SK-N-SH (cell line): ENCODE data around the gene PARD3B. TPM values are rescaled to one million over a fixed set of nuclear protein-coding genes. Genes with fewer than 3 reads are reported as not detected.

Source experiments
- CTCF ChIA-PET: fragments of 300-600, 350-600 bp; formaldehyde crosslinking; extraction: SDS; loops from one replicate; lab custom pipeline; 2021; lab: Yijun Ruan, JAX
- POLR2A ChIA-PET: fragments of 350-600 bp; sonication (Branson Sonifier 250); formaldehyde crosslinking; extraction: SDS; loops from one replicate; lab custom pipeline; 2020; ENCODE audit warnings: antibody characterized with exemption, inconsistent platforms; lab: Yijun Ruan, JAX
- DNase-seq: peaks from one replicate; pipeline ENCODE4 v3.0.0; 2012
- H2AFZ ChIP-seq: fragments of 200-600 bp; sonication (generic); 2 replicates; pipeline ENCODE4 v1.8.1; 2016; ENCODE audit warnings: antibody characterized with exemption, mild to moderate bottlenecking, low read depth
- H3F3A ChIP-seq: fragments of 200-600 bp; sonication (generic); replicated peaks from 2 replicates; pipeline ENCODE3; 2016; ENCODE audit warnings: antibody characterized with exemption, mild to moderate bottlenecking; ENCODE audit not compliant: insufficient read depth
- H3K27ac ChIP-seq, 2 experiments: fragments of 200-500 bp in 1 of 2; fragments of 200-600 bp in 1 of 2; sonication (Bioruptor generic) in 1 of 2; sonication (generic), shearing (Covaris generic) in 1 of 2; 2 replicates each; pipeline versions ENCODE4 v1.5.1 to v1.6.1; 2014 to 2016; ENCODE audit warnings: low read depth in 2 of 2, inconsistent platforms in 1 of 2, low read length in 1 of 2, mild to moderate bottlenecking in 1 of 2, mixed read lengths in 1 of 2
- H3K27me3 ChIP-seq: fragments of 200-600 bp; sonication (generic), shearing (Covaris generic); 2 replicates; pipeline ENCODE4 v1.6.1; 2016; ENCODE audit warnings: mixed run types; ENCODE audit not compliant: insufficient read depth
- H3K36me3 ChIP-seq, 2 experiments: fragments of 200-500 bp in 1 of 2; fragments of 200-600 bp in 1 of 2; sonication (Bioruptor generic) in 1 of 2; sonication (generic) in 1 of 2; replicated peaks in 1 of 2; 2 replicates each; pipeline versions ENCODE3 to v1.5.1; 2014 to 2016; ENCODE audit warnings: low read length in 1 of 2, mild to moderate bottlenecking in 1 of 2; ENCODE audit not compliant: insufficient read depth in 2 of 2, control insufficient read depth in 1 of 2
- H3K4me1 ChIP-seq, 2 experiments: fragments of 200-500 bp in 1 of 2; fragments of 200-600 bp in 1 of 2; sonication (Bioruptor generic) in 1 of 2; sonication (generic), shearing (Covaris generic) in 1 of 2; 2 replicates each; pipeline versions ENCODE4 v1.5.1 to v1.6.1; 2014 to 2016; ENCODE audit warnings: low read depth in 1 of 2, low read length in 1 of 2, mixed run types in 1 of 2; ENCODE audit not compliant: insufficient read depth in 2 of 2, control insufficient read depth in 1 of 2
- H3K4me2 ChIP-seq: fragments of 200-600 bp; sonication (generic), shearing (Covaris generic); 2 replicates; pipeline ENCODE4 v1.6.1; 2017; ENCODE audit warnings: mixed run types
- H3K4me3 ChIP-seq, 2 experiments: fragments of 200-500 bp in 1 of 2; fragments of 200-600 bp in 1 of 2; sonication (Bioruptor generic) in 1 of 2; sonication (generic), shearing (Covaris generic) in 1 of 2; 2 replicates each; pipeline versions ENCODE4 v1.5.1 to v1.8.1; 2014 to 2016; ENCODE audit warnings: low read depth in 2 of 2, inconsistent platforms in 1 of 2, low read length in 1 of 2, mild to moderate bottlenecking in 1 of 2, mixed read lengths in 1 of 2, moderate library complexity in 1 of 2
- H3K79me2 ChIP-seq: fragments of 200-600 bp; sonication (generic); 2 replicates; pipeline ENCODE4 v1.8.1; 2017; ENCODE audit warnings: mild to moderate bottlenecking; ENCODE audit not compliant: insufficient read depth
- H3K9ac ChIP-seq: fragments of 200-600 bp; sonication (generic); 2 replicates; pipeline ENCODE4 v1.6.1; 2017; ENCODE audit warnings: mixed run types
- H3K9me2 ChIP-seq: fragments of 200-600 bp; sonication (generic); 2 replicates; pipeline ENCODE4 v1.6.1; 2017; ENCODE audit warnings: mixed run types
- H3K9me3 ChIP-seq: fragments of 200-600 bp; sonication (generic); 2 replicates; pipeline ENCODE4 v1.6.1; 2017; ENCODE audit warnings: mixed run types, mild to moderate bottlenecking, moderate library complexity
- H4K20me1 ChIP-seq: fragments of 200-600 bp; sonication (generic); 2 replicates; pipeline ENCODE4 v1.6.1; 2017; ENCODE audit warnings: mild to moderate bottlenecking, mixed run types; ENCODE audit not compliant: insufficient read depth
- CHD2 ChIP-seq: fragments of 150-350 bp; IDR thresholded peaks from 2 replicates; pipeline ENCODE4 v1.6.1; 2018; ENCODE audit warnings: low read length; ENCODE audit not compliant: partially characterized antibody
- ELF1 ChIP-seq: IDR thresholded peaks from 2 replicates; pipeline ENCODE4 v1.4.0; 2012
- EP300 ChIP-seq, 2 experiments: IDR thresholded peaks; 2 replicates each; pipeline versions ENCODE4 v1.4.0 to v1.6.1; 2012; ENCODE audit warnings: borderline replicate concordance in 1 of 2, low read depth in 1 of 2, low read length in 1 of 2
- FOSL2 ChIP-seq: IDR thresholded peaks from 2 replicates; pipeline ENCODE4 v1.4.0; 2012; ENCODE audit warnings: low read depth, mild to moderate bottlenecking, moderate library complexity, borderline replicate concordance
- FOXJ3 ChIP-seq: sonication (generic); formaldehyde crosslinking; IDR thresholded peaks from 2 replicates; pipeline ENCODE4 v1.5.1; 2020; ENCODE audit warnings: mild to moderate bottlenecking, missing genetic modification reagents
- FOXM1 ChIP-seq: IDR thresholded peaks from 2 replicates; pipeline ENCODE4 v1.4.0; 2012; ENCODE audit warnings: low read depth, mild to moderate bottlenecking
- GATA2 ChIP-seq: sonication (generic); formaldehyde crosslinking; IDR thresholded peaks from 2 replicates; pipeline ENCODE4 v1.5.0; 2020; ENCODE audit warnings: mild to moderate bottlenecking, missing genetic modification reagents
- MEF2A ChIP-seq: IDR thresholded peaks from 2 replicates; pipeline ENCODE4 v1.4.0; 2012; ENCODE audit warnings: low read depth, borderline replicate concordance
- NFIC ChIP-seq: IDR thresholded peaks from 2 replicates; pipeline ENCODE4 v1.4.0; 2012; ENCODE audit warnings: borderline replicate concordance
- NRF1 ChIP-seq: IDR thresholded peaks from 2 replicates; pipeline ENCODE4 v1.6.1; 2012; ENCODE audit warnings: low read depth, mild to moderate bottlenecking, low read length
- POLR2AphosphoS5 ChIP-seq: IDR thresholded peaks from 2 replicates; pipeline ENCODE4 v1.6.1; 2012; ENCODE audit warnings: low read depth, low read length
- RFX5 ChIP-seq: IDR thresholded peaks from 2 replicates; pipeline ENCODE4 v1.6.1; 2012; ENCODE audit warnings: mild to moderate bottlenecking, improper control_type of control experiment, low read length
- RXRA ChIP-seq: IDR thresholded peaks from 2 replicates; pipeline ENCODE4 v1.4.0; 2012; ENCODE audit warnings: low read depth, mild to moderate bottlenecking, borderline replicate concordance
- SIN3A ChIP-seq: IDR thresholded peaks from 2 replicates; pipeline ENCODE4 v1.6.1; 2012; ENCODE audit warnings: low read depth, mild to moderate bottlenecking, low read length, moderate library complexity, borderline replicate concordance
- TAF1 ChIP-seq: IDR thresholded peaks from 2 replicates; pipeline ENCODE4 v1.6.1; 2012; ENCODE audit warnings: low read depth, mild to moderate bottlenecking, low read length, moderate library complexity, borderline replicate concordance
- TCF12 ChIP-seq: IDR thresholded peaks from 2 replicates; pipeline ENCODE4 v1.4.0; 2012
- TEAD4 ChIP-seq: IDR thresholded peaks from 2 replicates; pipeline ENCODE4 v1.4.0; 2012; ENCODE audit warnings: mild to moderate bottlenecking, borderline replicate concordance; ENCODE audit not compliant: insufficient read depth
- WGBS: methylation state at CpG from one replicate; pipeline ENCODE4 v1.1.6; 2017; ENCODE audit warnings: low lambda C conversion rate; 5-methylcytosine and 5-hydroxymethylcytosine counted together
- polyA plus RNA-seq, 3 experiments: library from polyadenylated mRNA; depleted of rRNA; stranded (reverse); fragments of >200 nt; gene quantifications; 2 replicates each; pipeline ENCODE4 v1.2.3, GENCODE V29; 2012
- TF ChIP-seq, protein P1 (sequence below): IDR thresholded peaks from 2 replicates; pipeline ENCODE4; 2012
- TF ChIP-seq, protein P2 (sequence below): IDR thresholded peaks from 2 replicates; pipeline ENCODE4 v1.4.0; 2012; ENCODE audit warnings: low read depth

PARD3B gene
- polyA plus RNA-seq, 1 of the 3 experiments (the other 2 are of a cell fraction), result 0.87 TPM

DNA sequence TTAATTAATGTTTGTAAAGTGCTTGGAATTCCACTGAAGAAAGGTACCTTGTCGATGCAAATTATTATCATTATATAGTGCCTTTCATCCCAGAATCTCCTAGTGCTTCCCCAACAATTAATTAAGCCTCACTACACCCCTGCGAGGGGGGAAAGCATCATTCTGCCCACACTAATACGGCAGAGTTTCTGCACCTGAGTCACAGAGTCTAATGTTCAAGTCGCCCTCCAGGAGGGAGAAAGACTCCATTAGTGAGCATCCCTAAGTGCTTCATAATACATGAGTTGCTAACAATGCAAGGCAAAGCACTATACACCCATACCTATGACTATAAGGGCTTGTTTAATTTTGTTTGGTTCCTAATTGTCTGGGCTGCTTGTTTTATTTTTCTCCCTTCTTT, 1111.7 kb downstream of the PARD3B start:
- H3K27me3 ChIP-seq, result no peaks in the 10 kb centered on the region
- no peaks in the 10 kb centered on the region for H3K9me3 ChIP-seq
- peaks cover 3 to 34% of the 10 kb centered on the region in 2 experiments for H3K4me1 ChIP-seq
- H3F3A ChIP-seq, result peaks cover 18% of the 10 kb centered on the region
- TF ChIP-seq FOXM1 (no peak), NFIC (no peak)
- POLR2A ChIA-PET, result no interaction called here
- no peak overlapping the region for H2AFZ ChIP-seq
- 0 out of 4 replicates have a peak overlapping the region, but pooled peaks of 1 of the 2 experiments have one; percentile 24 for H3K27ac ChIP-seq
- no peak for DNase-seq
- no peaks in the 10 kb centered on the region for H4K20me1 ChIP-seq
- no peak overlapping the region for H3K4me3 ChIP-seq
- H3K9me2 ChIP-seq, result no peaks in the 10 kb centered on the region
- H3K4me2 ChIP-seq, result no peak overlapping the region
- no peaks in the 10 kb centered on the region for H3K36me3 ChIP-seq
- CTCF ChIA-PET, result no interaction called here
- no peaks in the 10 kb centered on the region for H3K79me2 ChIP-seq
- WGBS, result 42% methylated on average over 3 of the region's 4 CpGs
- no peak overlapping the region for H3K9ac ChIP-seq

DNA sequence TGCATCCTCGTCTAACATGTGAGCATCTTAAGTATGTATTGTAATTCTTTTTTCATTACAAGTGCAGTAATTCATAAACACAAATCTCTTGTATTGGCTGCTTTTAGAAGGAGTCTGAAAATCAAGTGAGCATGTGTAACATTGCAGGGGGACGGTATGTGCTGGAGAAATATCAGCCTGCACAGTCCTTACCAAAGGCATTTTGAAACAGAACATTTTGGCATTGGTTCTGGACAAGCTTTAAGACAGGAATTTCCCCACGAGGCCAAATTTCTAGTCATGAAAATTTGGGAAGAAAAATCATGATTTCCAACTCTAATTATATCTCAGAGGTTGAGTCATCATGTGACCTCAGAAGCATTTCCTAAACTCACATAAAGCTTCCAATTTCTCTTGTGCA, 1112.3 kb downstream of the PARD3B start:
- Histone ChIP-seq H3K9me3 (no peaks in the 10 kb centered on the region), H3K9ac (no peak overlapping the region), H3K79me2 (no peaks in the 10 kb centered on the region), H3K4me2 (no peak overlapping the region; the same call in 1 of the 2 replicates), H3K27ac (peak overlapping the region in 1 of 2 experiments; percentile 24; a peak in 1 of 4 replicates), H3K9me2 (no peaks in the 10 kb centered on the region), H3K4me3 (no peak overlapping the region), H4K20me1 (no peaks in the 10 kb centered on the region), H3K36me3 (no peaks in the 10 kb centered on the region), H3K27me3 (no peaks in the 10 kb centered on the region), H2AFZ (no peak overlapping the region), H3F3A (peaks cover 18% of the 10 kb centered on the region), H3K4me1 (peaks cover 3 to 34% of the 10 kb centered on the region in 2 experiments)
- CTCF ChIA-PET, result interaction anchor here (1.5 kb wide), 1 partner anchor 18 kb away, joined by 5 read pairs; no protein-coding TSS in a partner anchor
- TF ChIP-seq FOXM1, result no peak
- peak; percentile 23; the same call in 1 of the 2 replicates for TF ChIP-seq NFIC
- peak; percentile 35; the same call in 1 of the 2 replicates for TF ChIP-seq MEF2A
- TF ChIP-seq, protein P1, sequence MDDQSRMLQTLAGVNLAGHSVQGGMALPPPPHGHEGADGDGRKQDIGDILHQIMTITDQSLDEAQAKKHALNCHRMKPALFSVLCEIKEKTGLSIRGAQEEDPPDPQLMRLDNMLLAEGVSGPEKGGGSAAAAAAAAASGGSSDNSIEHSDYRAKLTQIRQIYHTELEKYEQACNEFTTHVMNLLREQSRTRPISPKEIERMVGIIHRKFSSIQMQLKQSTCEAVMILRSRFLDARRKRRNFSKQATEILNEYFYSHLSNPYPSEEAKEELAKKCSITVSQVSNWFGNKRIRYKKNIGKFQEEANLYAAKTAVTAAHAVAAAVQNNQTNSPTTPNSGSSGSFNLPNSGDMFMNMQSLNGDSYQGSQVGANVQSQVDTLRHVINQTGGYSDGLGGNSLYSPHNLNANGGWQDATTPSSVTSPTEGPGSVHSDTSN, result no peak
- TF ChIP-seq NRF1, result no peak
- no peak for TF ChIP-seq FOSL2
- TF ChIP-seq ELF1, result no peak
- TF ChIP-seq TCF12, result 0 out of 2 replicates have a peak, but pooled peaks have one; percentile 12
- TF ChIP-seq, protein P2, sequence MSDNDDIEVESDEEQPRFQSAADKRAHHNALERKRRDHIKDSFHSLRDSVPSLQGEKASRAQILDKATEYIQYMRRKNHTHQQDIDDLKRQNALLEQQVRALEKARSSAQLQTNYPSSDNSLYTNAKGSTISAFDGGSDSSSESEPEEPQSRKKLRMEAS, result no peak; the same call in 1 of the 2 replicates
- TF ChIP-seq GATA2, result no peak
- DNase-seq, result no peak
- 32% methylated on average over 3 of the region's 3 CpGs for WGBS
- POLR2A ChIA-PET, result no interaction called here

DNA sequence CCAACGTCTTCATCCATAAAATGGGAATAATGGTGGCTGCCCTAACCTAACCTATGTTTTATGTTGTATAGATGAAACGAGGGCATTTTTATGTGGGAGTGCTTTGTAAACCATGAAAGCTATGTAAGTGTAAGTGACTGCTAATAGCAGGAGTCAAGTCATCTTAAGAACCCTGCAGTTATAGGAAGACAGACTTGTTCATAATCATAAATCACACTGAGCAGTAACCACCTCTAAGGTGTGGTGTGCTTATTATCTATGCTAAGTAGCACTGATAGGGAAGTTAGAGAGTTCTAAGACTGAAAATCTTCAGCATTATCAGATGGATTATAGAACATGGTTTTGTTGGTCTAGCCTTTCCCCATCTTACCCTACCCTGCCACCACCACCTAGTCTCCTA, 1112.8 kb downstream of the PARD3B start:
- Histone ChIP-seq H3K9me3 (no peaks in the 10 kb centered on the region), H2AFZ (no peak overlapping the region), H3K4me2 (no peak overlapping the region; the same call in 1 of the 2 replicates), H3K27ac (no peak overlapping the region), H3F3A (peaks cover 18% of the 10 kb centered on the region), H3K9ac (no peak overlapping the region), H4K20me1 (no peaks in the 10 kb centered on the region), H3K9me2 (no peaks in the 10 kb centered on the region), H3K4me1 (peaks cover 3 to 34% of the 10 kb centered on the region in 2 experiments), H3K79me2 (no peaks in the 10 kb centered on the region), H3K27me3 (no peaks in the 10 kb centered on the region), H3K36me3 (no peaks in the 10 kb centered on the region), H3K4me3 (no peak overlapping the region)
- CTCF ChIA-PET, result interaction anchor here (1.5 kb wide), 1 partner anchor 17 kb away, joined by 5 read pairs; no protein-coding TSS in a partner anchor
- POLR2A ChIA-PET, result no interaction called here
- DNase-seq, result no peak
- 67% methylated on average over 2 of the region's 2 CpGs for WGBS
- no peak for TF ChIP-seq FOXM1
- TF ChIP-seq NFIC, result no peak
- no peak for TF ChIP-seq ELF1
- no peak for TF ChIP-seq EP300 (IDR thresholded peaks at IDR 0.05; ENCODE audit: borderline replicate concordance in 1 of 2, low read depth in 1 of 2, low read length in 1 of 2)
- no peak for TF ChIP-seq CHD2
- no peak for TF ChIP-seq TAF1
- TF ChIP-seq RFX5, result no peak
- no peak for TF ChIP-seq GATA2
- TF ChIP-seq RXRA, result no peak
- no peak for TF ChIP-seq FOSL2
- TF ChIP-seq FOXJ3 (CRISPR knock-in tag), result no peak
- no peak for TF ChIP-seq POLR2AphosphoS5
- no peak for TF ChIP-seq SIN3A
- no peak for TF ChIP-seq NRF1
- TF ChIP-seq TCF12, result no peak
- no peak for TF ChIP-seq MEF2A
- no peak for TF ChIP-seq TEAD4
